IPS-15b (cell line): ENCODE data around the gene RELL2.

Source experiments
- H3K27me3 ChIP-seq: one replicate; pipeline ENCODE4 v1.6.1; 2013; ENCODE audit warnings: low read length; ENCODE audit not compliant: control insufficient read depth, insufficient read depth
- H3K36me3 ChIP-seq: one replicate; pipeline ENCODE4 v1.6.1; 2013; ENCODE audit warnings: low read length; ENCODE audit not compliant: control insufficient read depth, insufficient read depth
- H3K4me1 ChIP-seq: one replicate; pipeline ENCODE4 v1.6.1; 2013; ENCODE audit warnings: mild to moderate bottlenecking, low read length; ENCODE audit not compliant: control insufficient read depth, insufficient read depth
- H3K4me3 ChIP-seq: one replicate; pipeline ENCODE4 v1.5.1; 2013; ENCODE audit warnings: low read depth, low read length
- H3K9ac ChIP-seq: one replicate; pipeline ENCODE4 v1.6.1; 2013; ENCODE audit warnings: low read depth, mild to moderate bottlenecking, low read length
- H3K9me3 ChIP-seq: one replicate; pipeline ENCODE4 v1.6.1; 2013; ENCODE audit warnings: mild to moderate bottlenecking, low read length; ENCODE audit not compliant: control insufficient read depth, insufficient read depth

RELL2 gene, protein sequence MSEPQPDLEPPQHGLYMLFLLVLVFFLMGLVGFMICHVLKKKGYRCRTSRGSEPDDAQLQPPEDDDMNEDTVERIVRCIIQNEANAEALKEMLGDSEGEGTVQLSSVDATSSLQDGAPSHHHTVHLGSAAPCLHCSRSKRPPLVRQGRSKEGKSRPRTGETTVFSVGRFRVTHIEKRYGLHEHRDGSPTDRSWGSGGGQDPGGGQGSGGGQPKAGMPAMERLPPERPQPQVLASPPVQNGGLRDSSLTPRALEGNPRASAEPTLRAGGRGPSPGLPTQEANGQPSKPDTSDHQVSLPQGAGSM

DNA sequence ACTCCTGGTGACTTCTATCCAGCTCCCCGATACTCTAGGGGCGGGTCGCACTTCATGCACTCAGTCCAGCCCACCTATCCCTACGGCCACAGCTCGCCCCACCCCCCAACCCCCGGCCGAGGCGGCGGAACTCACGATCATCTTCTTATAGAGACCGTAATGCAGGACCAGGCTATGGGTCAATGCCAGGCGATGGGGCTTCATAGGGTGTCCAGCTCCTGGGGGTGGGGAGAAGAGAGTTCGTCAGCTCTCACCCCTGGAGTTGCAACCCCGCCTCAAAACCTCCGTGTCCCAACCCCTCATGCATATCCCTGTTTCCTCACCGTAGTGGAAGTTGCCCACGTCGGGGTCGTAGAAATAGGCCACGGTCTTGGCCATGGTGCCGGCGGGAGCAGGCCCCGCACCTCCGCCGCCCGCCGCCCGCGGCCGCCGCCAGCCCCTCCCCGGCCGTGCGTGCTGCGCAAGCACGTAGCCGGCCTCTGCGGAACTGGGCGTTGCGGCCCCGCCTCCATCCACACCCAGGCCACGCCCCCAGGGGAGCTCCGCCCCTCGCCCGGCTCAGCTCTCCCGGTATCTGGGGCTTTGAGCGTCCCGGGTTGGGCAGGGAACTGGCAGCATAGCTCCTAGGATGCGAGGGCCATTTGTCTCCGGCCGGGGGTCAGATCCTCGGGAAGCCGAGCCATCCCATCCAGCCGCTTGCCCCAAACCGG, at the start of gene RELL2, which contains the start of gene HDAC3:
Gene RELL2 (plus strand): TSS at position 585 of the 710 bp plus-strand sequence. CDS start 1,229 bp downstream, outside the sequence.
Gene HDAC3 (minus strand): TSS at position 437 of the 710 bp plus-strand sequence. CDS start 59 bp downstream, at position 378.
- peak within 1 kb of the TSS; percentile 99 for H3K4me3 ChIP-seq
- peaks cover 10% of the 10 kb centered on the region for H3K36me3 ChIP-seq

DNA sequence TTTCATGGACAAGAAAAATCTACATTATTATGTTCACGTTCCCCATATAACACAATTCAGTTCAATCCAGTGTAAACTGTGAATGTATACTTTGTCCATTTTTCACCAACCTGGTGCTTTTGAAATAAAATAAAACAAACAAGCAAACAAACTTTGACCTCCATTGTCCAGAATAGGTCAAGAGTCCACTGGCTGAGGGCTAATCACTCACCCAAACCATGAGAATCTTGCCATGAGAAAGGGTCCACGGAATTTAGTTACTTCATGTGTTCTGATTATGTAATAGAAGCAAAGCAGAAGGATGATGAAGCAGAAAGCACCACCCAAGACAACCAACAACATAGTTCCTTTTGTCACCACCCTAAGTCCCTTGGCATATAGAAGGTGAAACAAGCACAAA, 46.7 kb upstream of the RELL2 start:
- H3K9ac ChIP-seq: no peak overlapping the region
- H3K36me3 ChIP-seq: peaks cover 6% of the 10 kb centered on the region
- H3K27me3 ChIP-seq: no peaks in the 10 kb centered on the region
- no peaks in the 10 kb centered on the region for H3K9me3 ChIP-seq
- H3K4me3 ChIP-seq: no peak overlapping the region
- H3K4me1 ChIP-seq: no peaks in the 10 kb centered on the region

More for the DNA sequence above, at the start of gene RELL2, which contains the start of gene HDAC3:
- Histone ChIP-seq H3K27me3 (peaks cover 4% of the 10 kb centered on the region), H3K9ac (peak within 1 kb of the TSS; percentile 93), H3K9me3 (no peaks in the 10 kb centered on the region), H3K4me1 (peaks cover 10% of the 10 kb centered on the region)

- no peaks in the 10 kb centered on the region for H3K4me1 ChIP-seq
- no peak overlapping the region for H3K4me3 ChIP-seq
- no peaks in the 10 kb centered on the region for H3K27me3 ChIP-seq
- H3K36me3 ChIP-seq: no peaks in the 10 kb centered on the region
- H3K9me3 ChIP-seq: no peaks in the 10 kb centered on the region
- no peak overlapping the region for H3K9ac ChIP-seq
These were observed 39.9 kb upstream of the RELL2 start for GRCh38 chr5:141596867-141597266.

DNA sequence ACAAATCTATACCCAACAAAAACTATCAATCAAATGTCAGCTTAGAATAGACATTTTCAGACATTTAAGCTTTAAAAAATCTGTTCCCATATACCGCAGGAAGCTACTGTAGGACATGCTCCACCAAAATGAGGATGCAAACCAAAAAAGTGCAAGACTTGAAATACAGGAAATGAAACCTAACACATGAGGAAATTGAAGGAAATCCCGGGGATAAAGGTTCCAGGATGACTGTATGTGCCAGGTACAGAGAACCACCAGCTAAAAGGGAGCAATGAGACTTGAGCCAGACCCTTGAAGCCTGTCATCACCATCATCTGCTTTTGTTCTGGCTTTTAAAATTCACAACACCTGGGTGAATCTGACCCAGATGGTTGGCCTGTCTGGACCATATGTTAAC, 39.4 kb upstream of the RELL2 start:
- Histone ChIP-seq H3K4me3 (no peak overlapping the region), H3K9ac (no peak overlapping the region), H3K9me3 (no peaks in the 10 kb centered on the region), H3K27me3 (no peaks in the 10 kb centered on the region), H3K4me1 (no peaks in the 10 kb centered on the region), H3K36me3 (no peaks in the 10 kb centered on the region)

DNA sequence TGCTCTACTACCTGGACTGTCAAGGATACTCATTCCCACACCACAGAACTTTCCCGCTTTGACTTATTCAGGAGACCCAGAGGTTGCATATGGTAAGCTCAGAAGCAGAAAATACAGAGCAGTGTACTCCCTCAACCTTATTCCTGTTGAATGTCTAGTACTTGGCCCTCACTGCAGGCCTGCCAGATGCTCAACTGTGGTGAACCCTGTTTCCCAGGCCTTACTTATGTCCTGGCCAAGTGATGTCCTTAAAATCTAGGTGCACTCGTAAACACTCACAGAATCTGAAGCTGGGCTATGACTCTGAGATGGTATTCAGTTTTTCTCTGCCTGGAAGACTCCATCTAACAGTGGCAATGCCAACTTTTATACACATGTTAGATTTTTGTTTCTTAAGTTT, 39.0 kb upstream of the RELL2 start:
- Histone ChIP-seq H3K9me3 (no peaks in the 10 kb centered on the region), H3K4me3 (no peak overlapping the region), H3K36me3 (no peaks in the 10 kb centered on the region), H3K9ac (no peak overlapping the region), H3K27me3 (no peaks in the 10 kb centered on the region), H3K4me1 (no peaks in the 10 kb centered on the region)

GRCh38 chr5:141598391-141599345, 38.1 kb upstream of the RELL2 start:
- Histone ChIP-seq H3K4me3 (no peak overlapping the region), H3K27me3 (no peaks in the 10 kb centered on the region), H3K9ac (no peak overlapping the region), H3K4me1 (no peaks in the 10 kb centered on the region), H3K9me3 (no peaks in the 10 kb centered on the region), H3K36me3 (no peaks in the 10 kb centered on the region)

GRCh38 chr5:141602606-141603005, 34.2 kb upstream of the RELL2 start:
- H3K27me3 ChIP-seq: no peaks in the 10 kb centered on the region
- H3K36me3 ChIP-seq: no peaks in the 10 kb centered on the region
- no peaks in the 10 kb centered on the region for H3K4me1 ChIP-seq
- H3K9ac ChIP-seq: no peak overlapping the region
- no peak overlapping the region for H3K4me3 ChIP-seq
- no peaks in the 10 kb centered on the region for H3K9me3 ChIP-seq

- no peaks in the 10 kb centered on the region for H3K4me1 ChIP-seq
- no peaks in the 10 kb centered on the region for H3K36me3 ChIP-seq
- H3K4me3 ChIP-seq: no peak overlapping the region
- no peaks in the 10 kb centered on the region for H3K9me3 ChIP-seq
- no peak overlapping the region for H3K9ac ChIP-seq
- H3K27me3 ChIP-seq: no peaks in the 10 kb centered on the region
These were observed 32.7 kb upstream of the RELL2 start for GRCh38 chr5:141603923-141604717.

DNA sequence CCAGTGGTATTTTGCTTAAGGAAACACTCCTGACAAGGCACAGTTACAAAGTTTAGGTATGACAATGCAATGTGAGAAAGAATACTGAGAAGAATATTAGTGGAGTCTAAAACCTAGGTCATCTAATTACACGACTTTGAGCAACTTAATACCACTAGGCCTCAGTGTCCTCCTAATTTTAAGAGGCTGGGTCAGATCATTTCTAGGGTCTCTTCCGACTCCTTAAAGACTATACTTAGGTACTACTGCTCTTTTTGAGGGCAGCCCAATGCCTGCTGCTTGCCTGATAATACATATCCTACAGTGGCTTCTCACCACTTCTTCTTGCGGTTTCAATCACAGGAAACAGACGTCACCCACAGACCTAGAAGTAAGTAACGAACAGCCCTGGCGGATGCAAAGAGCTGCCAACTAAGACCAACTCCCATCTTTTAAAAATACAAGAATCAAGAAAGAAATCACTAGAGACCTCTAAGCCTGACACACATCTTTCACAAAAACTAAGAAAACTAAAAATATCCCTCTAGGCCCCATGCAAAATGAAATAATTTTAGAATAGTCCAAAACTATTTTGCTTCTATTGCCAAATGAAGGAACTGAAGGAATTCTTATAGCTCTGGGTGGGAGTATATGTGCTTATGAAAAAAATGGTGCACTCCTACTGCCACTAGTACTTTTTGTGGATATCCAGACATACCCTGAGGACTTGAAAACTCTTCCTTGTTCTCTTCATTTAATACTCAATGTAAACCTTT, 31.1 kb upstream of the RELL2 start:
- Histone ChIP-seq H3K4me1 (no peaks in the 10 kb centered on the region), H3K4me3 (no peak overlapping the region), H3K27me3 (no peaks in the 10 kb centered on the region), H3K36me3 (no peaks in the 10 kb centered on the region), H3K9me3 (no peaks in the 10 kb centered on the region), H3K9ac (no peak overlapping the region)

GRCh38 chr5:141608046-141608445, 28.8 kb upstream of the RELL2 start:
- Histone ChIP-seq H3K36me3 (no peaks in the 10 kb centered on the region), H3K4me1 (peaks cover 1% of the 10 kb centered on the region), H3K9ac (no peak overlapping the region), H3K9me3 (no peaks in the 10 kb centered on the region), H3K4me3 (no peak overlapping the region), H3K27me3 (no peaks in the 10 kb centered on the region)
